ENCODE results near the gene EIF3J. TPM values are rescaled to one million over a fixed set of nuclear protein-coding genes. Genes with fewer than 3 reads are reported as not detected.

The EIF3J gene
- total RNA-seq = 21.0 and 39.8 TPM in 2 replicates

GRCh38 chr15:44536962-44537734 is at the start of gene EIF3J:
TSS of gene EIF3J (plus strand) at chr15:44537147. CDS start at chr15:44537195, 48 bp downstream.

Other genes starting within 250 kb of the EIF3J start
- 24.4 and 31.5 TPM in 2 replicates for gene GOLM2, start 248.4 kb upstream of the EIF3J start, total RNA-seq
- gene CTDSPL2, start 109.5 kb upstream of the EIF3J start, total RNA-seq = 19.6 and 32.0 TPM in 2 replicates
- gene SPG11, start 126.5 kb downstream of the EIF3J start, total RNA-seq = 34.0 and 46.5 TPM in 2 replicates
- gene PATL2, start 174.2 kb downstream of the EIF3J start, total RNA-seq = not detected in 2 replicates
- gene B2M, start 174.4 kb downstream of the EIF3J start, total RNA-seq = 697 and 847 TPM in 2 replicates
- gene TRIM69, start 199.4 kb downstream of the EIF3J start, total RNA-seq = 4.8 and 8.4 TPM in 2 replicates